Measurements from ENCODE around the gene PGM1.
"Not testable (repeated sequence)": the region's sequence is repeated elsewhere in the genome, so short reads cannot be mapped to it uniquely, and the experiment has no call there.

PGM1 gene

GRCh38 chr1:63593303-63593885 lies at the start of gene PGM1:
TSS of gene PGM1 (plus strand) at chr1:63593411. CDS start at chr1:63593489, 78 bp downstream.
- peak in 57 of 58 donors; percentile 13 to 89 (median 66) for DNase-seq

GRCh38 chr1:63545780-63546179 lies 47.4 kb upstream of the PGM1 start:
- DNase-seq, result no peak

GRCh38 chr1:63547621-63548294 lies 45.5 kb upstream of the PGM1 start:
- no peak for DNase-seq

GRCh38 chr1:63548303-63548702 lies 44.9 kb upstream of the PGM1 start:
- no peak for DNase-seq

- no peak for DNase-seq
Measured at GRCh38 chr1:63548877-63549276, 44.3 kb upstream of the PGM1 start.

GRCh38 chr1:63555480-63555879 lies 37.7 kb upstream of the PGM1 start:
- no peak for DNase-seq

- DNase-seq, result peak in 6 of 58 donors; percentile 2 to 21 (median 8)
Measured at GRCh38 chr1:63557365-63557987, 35.7 kb upstream of the PGM1 start.

- DNase-seq, result no peak
Measured at GRCh38 chr1:63559357-63559756, 33.9 kb upstream of the PGM1 start.

GRCh38 chr1:63563745-63564144 lies 29.5 kb upstream of the PGM1 start:
- no peak for DNase-seq

GRCh38 chr1:63569068-63569467 lies 24.1 kb upstream of the PGM1 start:
- DNase-seq, result no peak

- no peak for DNase-seq
Measured at GRCh38 chr1:63569640-63570316, 23.4 kb upstream of the PGM1 start.

GRCh38 chr1:63572686-63573085 lies 20.5 kb upstream of the PGM1 start:
- not testable (repeated sequence) for DNase-seq

GRCh38 chr1:63574203-63574796 lies 18.9 kb upstream of the PGM1 start:
- not testable (repeated sequence) for DNase-seq

- DNase-seq, result no peak
Measured at GRCh38 chr1:63575340-63575826, 17.8 kb upstream of the PGM1 start.

GRCh38 chr1:63586326-63586725 lies 6.9 kb upstream of the PGM1 start:
- DNase-seq, result not testable (repeated sequence)

- no peak for DNase-seq
Measured at GRCh38 chr1:63590166-63590560, 3.0 kb upstream of the PGM1 start.

GRCh38 chr1:63592536-63593302 lies 492 bp upstream of the PGM1 start:
- DNase-seq, result no peak

GRCh38 chr1:63593886-63594605 lies 835 bp downstream of the PGM1 start:
- DNase-seq, result peak in 50 of 58 donors; percentile 13 to 80 (median 58)

- no peak for DNase-seq
Measured at GRCh38 chr1:63595435-63595834, 2.2 kb downstream of the PGM1 start.

- DNase-seq, result no peak
Measured at GRCh38 chr1:63599799-63600198, 6.6 kb downstream of the PGM1 start.

Measured in anterior cingulate cortex (tissue), 58 donors.